K562 (cell line): Measurements from ENCODE around the gene RAP2B. TPM values are rescaled to one million over a fixed set of nuclear protein-coding genes. Genes with fewer than 3 reads are reported as not detected.

Experiments used
- ATAC-seq: fragments of 200-7000 bp; cut with Tn5 transposase; 3 replicates; pipeline ENCODE4 v1.9.1; 2020; ENCODE audit warnings: moderate library complexity
- BruUV-seq: library from RNA; stranded (reverse); fragments of 400-500 nt; replicated peaks from 2 replicates; lab custom pipeline; 2021; lab: Mats Ljungman, UMichigan
- CTCF ChIA-PET: fragments of 300-600 bp; formaldehyde crosslinking; extraction: SDS; loops from one replicate; lab custom pipeline; 2021; ENCODE audit warnings: low intra/inter-chr PET ratio; lab: Yijun Ruan, JAX
- POLR2A ChIA-PET: fragments of 300-600, 350-650 bp; sonication (Branson Sonifier 250); formaldehyde crosslinking; extraction: SDS; loops from one replicate; lab custom pipeline; 2021; ENCODE audit warnings: antibody characterized with exemption, inconsistent platforms; lab: Yijun Ruan, JAX
- DNase-seq, 4 experiments: peaks; one replicate each; pipeline versions ENCODE4 v3.0.0 to v3.0.0-alpha.2; 2011 to 2018; ENCODE audit warnings: low spot score in 3 of 4, mixed read lengths in 3 of 4; ENCODE audit errors: extremely low read depth in 1 of 4
- FAIRE-seq: peaks from 2 replicates; lab custom pipeline; 2011; peaks lifted over from hg19 to GRCh38; lab: Jason Lieb, UNC
- H2AFZ ChIP-seq: 2 replicates; pipeline ENCODE4 v1.6.0; 2011; ENCODE audit warnings: low read depth, low read length, control low read depth, inconsistent platforms
- H3K27ac ChIP-seq: fragments of 200-600 bp; 3 replicates; pipeline ENCODE4 v1.8.0; 2011; ENCODE audit warnings: low read depth, mild to moderate bottlenecking, control low read depth, inconsistent platforms, low read length, moderate library complexity, mixed read lengths; ENCODE audit errors: extremely low read depth
- H3K27me3 ChIP-seq, 2 experiments: fragments of 300-600 bp in 1 of 2; 2 replicates in 1 of 2; 3 replicates in 1 of 2; pipeline versions ENCODE4 v1.6.0 to v1.8.0; 2011; ENCODE audit warnings: inconsistent platforms in 2 of 2, low read length in 2 of 2, mild to moderate bottlenecking in 1 of 2, mixed read lengths in 1 of 2, moderate library complexity in 1 of 2; ENCODE audit not compliant: control insufficient read depth in 2 of 2, insufficient read depth in 2 of 2
- H3K36me3 ChIP-seq: fragments of 300-600 bp; 3 replicates; pipeline ENCODE4 v1.8.0; 2011; ENCODE audit warnings: mild to moderate bottlenecking, low read length, inconsistent platforms; ENCODE audit not compliant: control insufficient read depth, insufficient read depth
- H3K4me1 ChIP-seq, 2 experiments: fragments of 200-600 bp in 1 of 2; replicated peaks in 1 of 2; 2 replicates in 1 of 2; 3 replicates in 1 of 2; pipeline versions ENCODE4 v1.5.1 to v1.8.0; 2011; ENCODE audit warnings: inconsistent platforms in 2 of 2, low read length in 2 of 2, mild to moderate bottlenecking in 1 of 2, mixed read lengths in 1 of 2, moderate library complexity in 1 of 2; ENCODE audit not compliant: control insufficient read depth in 2 of 2, insufficient read depth in 2 of 2
- H3K4me2 ChIP-seq: 2 replicates; pipeline ENCODE4 v1.6.1; 2011; ENCODE audit warnings: low read length, control low read depth, inconsistent platforms, mixed read lengths; ENCODE audit not compliant: insufficient read depth
- H3K4me3 ChIP-seq: fragments of 200-600 bp; sonication (generic), shearing (Covaris generic); 2 replicates; pipeline ENCODE4 v1.5.1; 2016; ENCODE audit warnings: control low read depth, inconsistent platforms
- H3K79me2 ChIP-seq: fragments of 200-600 bp; 3 replicates; pipeline ENCODE4 v1.8.0; 2011; ENCODE audit warnings: low read length, inconsistent platforms; ENCODE audit not compliant: control insufficient read depth, insufficient read depth
- H3K9ac ChIP-seq, 2 experiments: 2 replicates each; pipeline versions ENCODE4 v1.6.0 to v1.6.1; 2011; ENCODE audit warnings: low read depth in 2 of 2, low read length in 2 of 2, control low read depth in 1 of 2, inconsistent platforms in 1 of 2, mild to moderate bottlenecking in 1 of 2, mixed read lengths in 1 of 2; ENCODE audit not compliant: insufficient read depth in 1 of 2
- H3K9me1 ChIP-seq: one replicate; pipeline ENCODE4 v1.6.0; 2011; ENCODE audit warnings: inconsistent platforms, mild to moderate bottlenecking, low read length, moderate library complexity; ENCODE audit not compliant: control insufficient read depth, insufficient read depth
- H3K9me3 ChIP-seq: replicated peaks from 2 replicates; pipeline ENCODE4 v1.5.1; 2011; ENCODE audit warnings: low read depth, low read length, inconsistent platforms; ENCODE audit not compliant: control insufficient read depth, insufficient read depth
- H4K20me1 ChIP-seq: replicated peaks from 2 replicates; pipeline ENCODE4 v1.6.1; 2011; ENCODE audit warnings: low read length, inconsistent platforms, mixed read lengths; ENCODE audit not compliant: control insufficient read depth, insufficient read depth
- ADNP ChIP-seq: fragments of 200-800 bp; sonication (Bioruptor generic); IDR thresholded peaks from 2 replicates; pipeline ENCODE4 v1.6.1; 2016; ENCODE audit warnings: missing genetic modification characterization, missing compliant biosample characterization
- BRD4 ChIP-seq: fragments of 200-600 bp; sonication (generic); IDR thresholded peaks from 2 replicates; pipeline ENCODE4 v1.6.1; 2017; ENCODE audit warnings: inconsistent platforms
- CREB3L1 ChIP-seq: fragments of 450-650 bp; IDR thresholded peaks from 2 replicates; pipeline ENCODE4 v1.6.1; 2014; ENCODE audit warnings: low read depth, mild to moderate bottlenecking, moderate library complexity, borderline replicate concordance
- DPF2 ChIP-seq: fragments of 450-650 bp; IDR thresholded peaks from 2 replicates; pipeline ENCODE4 v1.6.1; 2016
- ELF1 ChIP-seq: fragments of 200-800 bp; sonication (Bioruptor generic); IDR thresholded peaks from 2 replicates; pipeline ENCODE4 v1.6.1; 2016; ENCODE audit warnings: missing genetic modification characterization, missing compliant biosample characterization
- HIVEP1 ChIP-seq: fragments of 250-450 bp; sonication (Bioruptor Pico); IDR thresholded peaks from 2 replicates; pipeline ENCODE4 v1.4.0; 2020; ENCODE audit warnings: mild to moderate bottlenecking
- HMG20B ChIP-seq: fragments of 250-450 bp; sonication (Bioruptor Pico); IDR thresholded peaks from 2 replicates; pipeline ENCODE4 v1.5.0; 2021; ENCODE audit warnings: mild to moderate bottlenecking
- HSF4 ChIP-seq: fragments of 250-450 bp; sonication (Bioruptor Pico); IDR thresholded peaks from 2 replicates; pipeline ENCODE4 v2.1.2; 2022; ENCODE audit warnings: mild to moderate bottlenecking, moderate library complexity, borderline replicate concordance
- MAZ ChIP-seq, 2 experiments: fragments of 450-650 bp in 1 of 2; sonication (generic) in 1 of 2; formaldehyde crosslinking; IDR thresholded peaks in 1 of 2; conservative IDR thresholded peaks in 1 of 2; 2 replicates each; pipeline versions ENCODE4 v1.4.0 to v1.5.0; 2020; ENCODE audit warnings: mild to moderate bottlenecking in 1 of 2, missing genetic modification reagents in 1 of 2
- MCM3 ChIP-seq: fragments of 450-650 bp; IDR thresholded peaks from 2 replicates; pipeline ENCODE4 v1.6.1; 2016
- MEF2A ChIP-seq: IDR thresholded peaks from 2 replicates; pipeline ENCODE4 v1.6.1; 2011; ENCODE audit warnings: low read depth, mild to moderate bottlenecking, low read length, moderate library complexity; ENCODE audit not compliant: control insufficient read depth
- MITF ChIP-seq: IDR thresholded peaks from 2 replicates; pipeline ENCODE4 v1.6.1; 2014; ENCODE audit warnings: antibody characterized with exemption
- NELFE ChIP-seq: IDR thresholded peaks from 2 replicates; pipeline ENCODE4 v1.6.1; 2011; ENCODE audit warnings: mild to moderate bottlenecking; ENCODE audit not compliant: insufficient read depth, insufficient read length
- PATZ1 ChIP-seq: fragments of 250-450 bp; sonication (Bioruptor Pico); IDR thresholded peaks from 2 replicates; pipeline ENCODE4 v1.5.0; 2020; ENCODE audit warnings: mild to moderate bottlenecking, borderline replicate concordance
- SMAD4 ChIP-seq: fragments of 250-450 bp; sonication (Bioruptor Pico); conservative IDR thresholded peaks from 2 replicates; pipeline ENCODE4 v1.8.0; 2021; ENCODE audit warnings: inconsistent platforms, mild to moderate bottlenecking, moderate library complexity
- STAT5B ChIP-seq: fragments of 250-450 bp; sonication (Bioruptor Pico); IDR thresholded peaks from 2 replicates; pipeline ENCODE4 v1.8.0; 2021; ENCODE audit warnings: mild to moderate bottlenecking, inconsistent platforms
- ZFP30 ChIP-seq: fragments of 250-450 bp; sonication (Bioruptor Pico); IDR thresholded peaks from 2 replicates; pipeline ENCODE4 v1.8.0; 2022; ENCODE audit warnings: moderate library complexity, mild to moderate bottlenecking, inconsistent platforms, borderline replicate concordance
- ZNF239 ChIP-seq: fragments of 250-450 bp; sonication (Bioruptor Pico); IDR thresholded peaks from 2 replicates; pipeline ENCODE4 v1.4.0; 2020; ENCODE audit warnings: mild to moderate bottlenecking
- WGBS: fragments of 100-300 bp; shearing (Covaris generic); methylation state at CpG from one replicate; pipeline ENCODE4 v1.1.6; 2016; ENCODE audit warnings: low coverage, mixed read lengths; ENCODE audit not compliant: insufficient coverage; ENCODE audit errors: missing lambda C conversion rate; 5-methylcytosine and 5-hydroxymethylcytosine counted together
- in situ Hi-C: fragments of 300-500 bp; cut with MboI; formaldehyde crosslinking; loops from 4 replicates; pipeline ENCODE4 v1.15.0; 2018; ENCODE audit warnings: inconsistent platforms, mixed read lengths
- intact Hi-C: fragments of 100-400 bp; cut with micrococcal nuclease; formaldehyde crosslinking; loops from 2 replicates; pipeline ENCODE4 v1.14.2; 2022
- polyA plus RNA-seq, 8 experiments: library from polyadenylated mRNA; depleted of rRNA in 4 of 8; stranded (reverse) in 5 of 8; unstranded in 3 of 8; fragments of >200 nt; fragmentation: Nextera tagmentation in 2 of 8; fragmentation: Illumina TruSeq in 1 of 8; extraction: Ambion mirVana in 2 of 8; extraction: Trizol in 1 of 8; gene quantifications; 2 replicates each; pipeline versions ENCODE4 v1.2.1 to v1.2.3, GENCODE V29; 2011 to 2014; ENCODE audit warnings: inconsistent platforms in 1 of 8, missing spikeins in 1 of 8
- total RNA-seq, 7 experiments: library from RNA; depleted of rRNA in 6 of 7; stranded (reverse); fragments of >200 nt in 6 of 7; fragmentation: Illumina TruSeq in 2 of 7; extraction: Trizol in 2 of 7; gene quantifications; 2 replicates each; pipeline versions ENCODE4 v1.2.1 to v1.2.3, GENCODE V29; 2011 to 2021; ENCODE audit warnings: low replicate concordance in 1 of 7

RAP2B gene
- total and polyA plus RNA-seq, 9 of the 15 experiments (the other 6 are each of a cell fraction or from before 2014, with no cell fraction given) = 9.4 to 31.2 (median 15.8) TPM

- Histone ChIP-seq H4K20me1 (no peaks in the 10 kb centered on the region), H3K4me1 (peaks cover 0 to 3% of the 10 kb centered on the region in 2 experiments; a peak in 1 of 5 replicates), H3K9ac (no peak overlapping the region), H3K27me3 (no peaks in the 10 kb centered on the region), H3K27ac (no peak overlapping the region), H2AFZ (no peak overlapping the region), H3K9me1 (no peaks in the 10 kb centered on the region), H3K4me3 (no peak overlapping the region), H3K4me2 (no peak overlapping the region), H3K79me2 (no peaks in the 10 kb centered on the region), H3K36me3 (no peaks in the 10 kb centered on the region), H3K9me3 (no peaks in the 10 kb centered on the region)
- ChIA-PET CTCF (no interaction called here), POLR2A (no interaction called here)
- TF ChIP-seq MAZ (CRISPR knock-in tag; conservative IDR thresholded peaks at IDR 0.05 in 1 of 2, IDR thresholded peaks at IDR 0.05 in 1 of 2) (no peak), CREB3L1 (no peak), ZFP30 (CRISPR knock-in tag) (no peak), ELF1 (tag) (no peak), HMG20B (no peak), DPF2 (no peak), ZNF239 (CRISPR knock-in tag) (no peak), MITF (no peak), MEF2A (no peak), STAT5B (no peak), SMAD4 (CRISPR knock-in tag) (no peak), ADNP (tag) (no peak), BRD4 (no peak), PATZ1 (CRISPR knock-in tag) (no peak), HIVEP1 (CRISPR knock-in tag) (no peak), HSF4 (no peak), NELFE (no peak), MCM3 (no peak)
- whole genome bisulfite sequencing = 53% methylated on average over 2 of the region's 2 CpGs
- intact Hi-C loops = no loop called here
- in situ Hi-C loops = no loop called here
- ATAC-seq (no peak), DNase-seq (no peak), FAIRE-seq (no peak)
- BruUV-seq = no TSS peak
These were observed 28.9 kb downstream of the RAP2B start for GRCh38 chr3:153190923-153191322.
